Endothelial cell of hepatic sinusoid (primary cell): ENCODE data around the gene NPLOC4.

Experiments
- in situ Hi-C: cut with HindIII; loops from 2 replicates; pipeline ENCODE4 v1.10.0; 2017; ENCODE audit warnings: low sequenced_read_pairs

The NPLOC4 gene

GRCh38 chr17:81570964-81571363 lies 65.9 kb downstream of the NPLOC4 start:
- in situ Hi-C loops = no loop called here

GRCh38 chr17:81569986-81570514 lies 66.9 kb downstream of the NPLOC4 start:
- in situ Hi-C loops = loop anchor here (5.0 kb wide), 3 partner anchors 52 to 168 kb away; partner anchors contain the start of gene ACTG1

- in situ Hi-C loops = loop anchor here (5.0 kb wide), 3 partner anchors 54 to 166 kb away; partner anchors contain the start of gene ACTG1
Observed at GRCh38 chr17:81568416-81568815, 68.5 kb downstream of the NPLOC4 start.

- in situ Hi-C loops = loop anchor here (5.0 kb wide), 3 partner anchors 55 to 165 kb away; partner anchors contain the start of gene ACTG1
Observed at GRCh38 chr17:81567191-81567590, 69.7 kb downstream of the NPLOC4 start.

- in situ Hi-C loops = loop anchor here (5.0 kb wide), 3 partner anchors 54 to 164 kb away; partner anchors contain the start of gene ACTG1
Observed at GRCh38 chr17:81566461-81567126, 70.3 kb downstream of the NPLOC4 start.

GRCh38 chr17:81565231-81565630 lies 71.7 kb downstream of the NPLOC4 start:
- in situ Hi-C loops = loop anchor here (5.0 kb wide), 3 partner anchors 53 to 163 kb away; partner anchors contain the start of gene ACTG1

GRCh38 chr17:81564778-81565177 lies 72.1 kb downstream of the NPLOC4 start:
- in situ Hi-C loops = loop anchor here (5.0 kb wide), 3 partner anchors 52 to 162 kb away; partner anchors contain the start of gene ACTG1

- in situ Hi-C loops = no loop called here
Observed at GRCh38 chr17:81563861-81564586, 72.9 kb downstream of the NPLOC4 start.

- in situ Hi-C loops = no loop called here
Observed at GRCh38 chr17:81561494-81561885, 75.4 kb downstream of the NPLOC4 start.

GRCh38 chr17:81558941-81559806 lies 77.7 kb downstream of the NPLOC4 start:
- in situ Hi-C loops = no loop called here

GRCh38 chr17:81558115-81558468 lies 78.8 kb downstream of the NPLOC4 start:
- in situ Hi-C loops = no loop called here

- in situ Hi-C loops = no loop called here
Observed at GRCh38 chr17:81557276-81558114, 79.4 kb downstream of the NPLOC4 start.

GRCh38 chr17:81556863-81557262 lies 80.0 kb downstream of the NPLOC4 start:
- in situ Hi-C loops = no loop called here

GRCh38 chr17:81556175-81556691 lies 80.7 kb downstream of the NPLOC4 start:
- in situ Hi-C loops = no loop called here

GRCh38 chr17:81553616-81554181 lies 83.2 kb downstream of the NPLOC4 start:
- in situ Hi-C loops = no loop called here

- in situ Hi-C loops = no loop called here
Observed at GRCh38 chr17:81553018-81553615, 83.8 kb downstream of the NPLOC4 start.

GRCh38 chr17:81552244-81553017 lies 84.5 kb downstream of the NPLOC4 start, which contains the start of gene FAAP100:
FAAP100 (minus strand) TSS chr17:81552353; CDS start chr17:81552330, 23 bp downstream.
- in situ Hi-C loops = no loop called here
